H1 (cell line): ENCODE measurements around the gene QSOX1. TPM values are rescaled to one million over a fixed set of nuclear protein-coding genes. Genes with fewer than 3 reads are reported as not detected.
A peak's percentile ranks its signal among the peaks of the same experiment; 100 is the strongest.

Source experiments
- CTCF ChIA-PET: fragments of 300-600 bp; sonication (Branson Sonifier 250); formaldehyde crosslinking; loops from one replicate; lab custom pipeline; 2021; ENCODE audit not compliant: partially characterized antibody; lab: Charles Lee
- POLR2A ChIA-PET: fragments of 300-600 bp; sonication (Branson Sonifier 250); formaldehyde crosslinking; loops from one replicate; lab custom pipeline; 2021; ENCODE audit warnings: inconsistent platforms; ENCODE audit not compliant: partially characterized antibody; lab: Charles Lee
- DNase-seq, 2 experiments: peaks; one replicate each; pipeline versions ENCODE4 v3.0.0 to v3.0.0-alpha.2; 2010 to 2022; ENCODE audit warnings: low spot score in 2 of 2, low read depth in 1 of 2, mixed read lengths in 1 of 2
- FAIRE-seq: peaks from 2 replicates; lab custom pipeline; 2011; peaks lifted over from hg19 to GRCh38; lab: Jason Lieb, UNC
- H2AFZ ChIP-seq: 2 replicates; pipeline ENCODE4 v1.8.1; 2012; ENCODE audit warnings: low read length, inconsistent platforms
- H2AK5ac ChIP-seq: 2 replicates; pipeline ENCODE4 v1.6.1; 2013; ENCODE audit warnings: low read depth, low read length
- H2BK120ac ChIP-seq: replicated peaks from 2 replicates; pipeline ENCODE3; 2013; ENCODE audit warnings: low read depth, low read length, inconsistent platforms
- H2BK12ac ChIP-seq: 2 replicates; pipeline ENCODE4 v1.6.1; 2013; ENCODE audit warnings: low read depth, low read length
- H2BK15ac ChIP-seq: 2 replicates; pipeline ENCODE4 v1.6.1; 2013; ENCODE audit warnings: low read length
- H2BK20ac ChIP-seq: 2 replicates; pipeline ENCODE4 v1.6.1; 2013; ENCODE audit warnings: low read length
- H2BK5ac ChIP-seq: 2 replicates; pipeline ENCODE4 v1.6.1; 2013; ENCODE audit warnings: low read depth, low read length
- H3K14ac ChIP-seq: 2 replicates; pipeline ENCODE4 v1.6.1; 2013; ENCODE audit warnings: inconsistent platforms; ENCODE audit not compliant: insufficient read length
- H3K18ac ChIP-seq: 2 replicates; pipeline ENCODE4 v1.6.1; 2013; ENCODE audit warnings: low read length; ENCODE audit errors: extremely low read depth
- H3K23ac ChIP-seq: 2 replicates; pipeline ENCODE4 v1.6.1; 2013; ENCODE audit warnings: inconsistent platforms; ENCODE audit not compliant: insufficient read length
- H3K23me2 ChIP-seq: 2 replicates; pipeline ENCODE4 v1.6.1; 2013; ENCODE audit warnings: low read depth, low read length
- H3K27ac ChIP-seq: 2 replicates; pipeline ENCODE4 v1.6.1; 2011; ENCODE audit warnings: low read depth, low read length, inconsistent platforms
- H3K27me3 ChIP-seq, 4 experiments: replicated peaks in 1 of 4; 1 replicate in 1 of 4; 2 replicates in 3 of 4; pipeline versions ENCODE4 v1.6.1 to v1.8.1; 2011 to 2013; ENCODE audit warnings: low read length in 3 of 4, mild to moderate bottlenecking in 3 of 4, inconsistent platforms in 2 of 4, mixed read lengths in 2 of 4, moderate library complexity in 1 of 4; ENCODE audit not compliant: control insufficient read depth in 3 of 4, insufficient read depth in 3 of 4; ENCODE audit errors: extremely low read depth in 1 of 4
- H3K36me3 ChIP-seq, 4 experiments: 2 replicates each; pipeline versions ENCODE4 v1.6.1 to v1.8.1; 2011 to 2013; ENCODE audit warnings: mild to moderate bottlenecking in 4 of 4, low read length in 3 of 4, moderate library complexity in 2 of 4, control low read depth in 1 of 4, inconsistent platforms in 1 of 4; ENCODE audit not compliant: insufficient read depth in 4 of 4, control insufficient read depth in 2 of 4
- H3K4ac ChIP-seq: replicated peaks from 2 replicates; pipeline ENCODE3; 2013; ENCODE audit warnings: low read length, low read depth, mixed read lengths, inconsistent platforms; ENCODE audit not compliant: insufficient read length
- H3K4me1 ChIP-seq, 4 experiments: replicated peaks in 1 of 4; 1 replicate in 1 of 4; 2 replicates in 3 of 4; pipeline versions ENCODE4 v1.6.1 to v1.8.1; 2011 to 2013; ENCODE audit warnings: low read length in 3 of 4, inconsistent platforms in 2 of 4, mixed read lengths in 1 of 4; ENCODE audit not compliant: insufficient read depth in 4 of 4, control insufficient read depth in 3 of 4
- H3K4me2 ChIP-seq, 2 experiments: 2 replicates each; pipeline versions ENCODE4 v1.6.1 to v1.8.1; 2011 to 2013; ENCODE audit warnings: low read depth in 2 of 2, low read length in 2 of 2, control low read depth in 1 of 2, inconsistent platforms in 1 of 2, mild to moderate bottlenecking in 1 of 2; ENCODE audit not compliant: insufficient read depth in 1 of 2
- H3K4me3 ChIP-seq, 4 experiments: fragments of 200-600, 300-600 bp in 1 of 4; sonication (generic), shearing (Covaris generic), sonication (Bioruptor Twin) in 1 of 4; 2 replicates each; pipeline versions ENCODE4 v1.5.1 to v1.8.1; 2011 to 2016; ENCODE audit warnings: low read length in 4 of 4, low read depth in 3 of 4, control low read depth in 2 of 4, inconsistent platforms in 2 of 4, mild to moderate bottlenecking in 2 of 4, mixed read lengths in 1 of 4, moderate library complexity in 1 of 4; ENCODE audit not compliant: insufficient read depth in 2 of 4; ENCODE audit errors: extremely low read depth in 1 of 4
- H3K56ac ChIP-seq: replicated peaks from 2 replicates; pipeline ENCODE3; 2013; ENCODE audit warnings: low read depth, mild to moderate bottlenecking, mixed read lengths, low read length, inconsistent platforms; ENCODE audit not compliant: insufficient read length
- H3K79me1 ChIP-seq: 2 replicates; pipeline ENCODE4 v1.6.1; 2013; ENCODE audit warnings: low read depth, low read length, control low read depth
- H3K79me2 ChIP-seq, 2 experiments: 2 replicates each; pipeline versions ENCODE4 v1.6.1 to v1.8.1; 2012 to 2013; ENCODE audit warnings: low read length in 2 of 2, mild to moderate bottlenecking in 2 of 2, inconsistent platforms in 1 of 2; ENCODE audit not compliant: insufficient read depth in 2 of 2, control insufficient read depth in 1 of 2
- H3K9ac ChIP-seq, 4 experiments: replicated peaks in 1 of 4; 1 replicate in 1 of 4; 2 replicates in 3 of 4; pipeline versions ENCODE4 v1.6.1 to v1.8.1; 2011 to 2013; ENCODE audit warnings: low read depth in 3 of 4, low read length in 3 of 4, control low read depth in 2 of 4, mild to moderate bottlenecking in 2 of 4, moderate library complexity in 2 of 4, inconsistent platforms in 1 of 4; ENCODE audit errors: extremely low read depth in 1 of 4
- H3K9me3 ChIP-seq, 2 experiments: 2 replicates each; pipeline versions ENCODE4 v1.6.1 to v1.8.1; 2012 to 2013; ENCODE audit warnings: mild to moderate bottlenecking in 2 of 2, moderate library complexity in 2 of 2, control low read depth in 1 of 2, inconsistent platforms in 1 of 2, low read depth in 1 of 2, low read length in 1 of 2, mixed read lengths in 1 of 2; ENCODE audit not compliant: insufficient read depth in 2 of 2
- H4K20me1 ChIP-seq, 2 experiments: replicated peaks in 1 of 2; 2 replicates each; pipeline versions ENCODE3 to v1.8.1; 2011 to 2013; ENCODE audit warnings: inconsistent platforms in 2 of 2, low read length in 2 of 2, mild to moderate bottlenecking in 1 of 2; ENCODE audit not compliant: insufficient read depth in 2 of 2, control insufficient read depth in 1 of 2
- H4K5ac ChIP-seq: 2 replicates; pipeline ENCODE4 v1.6.1; 2013; ENCODE audit warnings: low read length, low read depth, mixed read lengths, inconsistent platforms; ENCODE audit not compliant: insufficient read length
- H4K8ac ChIP-seq: 2 replicates; pipeline ENCODE4 v1.8.0; 2013; ENCODE audit warnings: mild to moderate bottlenecking, moderate library complexity, low read length, inconsistent platforms; ENCODE audit not compliant: insufficient read depth; ENCODE audit errors: extremely low read depth
- H4K91ac ChIP-seq: replicated peaks from 2 replicates; pipeline ENCODE3; 2013; ENCODE audit warnings: low read length, mixed read lengths, inconsistent platforms; ENCODE audit not compliant: insufficient read length
- KDM4A ChIP-seq: IDR thresholded peaks from one replicate; pipeline ENCODE4 v1.7.1; 2012; ENCODE audit warnings: low read depth, mild to moderate bottlenecking, moderate library complexity, low read length, inconsistent platforms; ENCODE audit not compliant: severe bottlenecking
- NRF1 ChIP-seq: IDR thresholded peaks from 2 replicates; pipeline ENCODE4 v1.6.1; 2011; ENCODE audit warnings: mild to moderate bottlenecking, low read depth, low read length, improper control_type of control experiment
- POU5F1 ChIP-seq: IDR thresholded peaks from 2 replicates; pipeline ENCODE4 v1.6.1; 2011; ENCODE audit warnings: low read depth, mild to moderate bottlenecking, low read length, moderate library complexity
- SIN3A ChIP-seq, 2 experiments: IDR thresholded peaks in 1 of 2; conservative IDR thresholded peaks in 1 of 2; 2 replicates each; pipeline ENCODE4 v1.6.1; 2011 to 2012; ENCODE audit warnings: low read length in 2 of 2, improper control_type of control experiment in 1 of 2, low read depth in 1 of 2, mild to moderate bottlenecking in 1 of 2
- YY1 ChIP-seq: IDR thresholded peaks from 2 replicates; pipeline ENCODE4 v1.6.1; 2011; ENCODE audit warnings: low read depth, mild to moderate bottlenecking, low read length
- WGBS, 2 experiments: shearing (Covaris generic) in 1 of 2; methylation state at CpG; one replicate each; pipeline versions ENCODE4 v1.1.6 to v1.1.7; 2013 to 2015; ENCODE audit warnings: low lambda C conversion rate in 2 of 2, mixed read lengths in 2 of 2, inconsistent platforms in 1 of 2, low coverage in 1 of 2, missing lambda C conversion rate in 1 of 2; ENCODE audit not compliant: insufficient replicate concordance in 2 of 2, insufficient coverage in 1 of 2, insufficient read length in 1 of 2; ENCODE audit errors: extremely low coverage in 1 of 2, missing lambda C conversion rate in 1 of 2; 5-methylcytosine and 5-hydroxymethylcytosine counted together
- polyA plus RNA-seq, 7 experiments: library from polyadenylated mRNA; depleted of rRNA in 3 of 7; stranded (reverse) in 5 of 7; unstranded in 2 of 7; fragments of >200 nt in 5 of 7; fragments of 200-250 nt in 2 of 7; gene quantifications; 1 replicate in 5 of 7; 2 replicates in 1 of 7; 4 replicates in 1 of 7; pipeline versions ENCODE4 v1.2.1 to v1.2.3, GENCODE V29; 2011 to 2013; ENCODE audit warnings: missing spikeins in 2 of 7, mixed read lengths in 2 of 7
- total RNA-seq: library from RNA; stranded (reverse); fragmentation: NEBNext Ultra II Directional; extraction: Animal tissue kit (Norgen Biotek cat#: 25700); gene quantifications from 2 replicates; pipeline ENCODE4 v1.2.1, GENCODE V29; 2021

Gene QSOX1
- total and polyA plus RNA-seq, 2 of the 8 experiments (the other 6 are each of a cell fraction or from before 2014, with no cell fraction given): 97.7 to 123 TPM

GRCh38 chr1:180239145-180240096 is 84.8 kb downstream of the QSOX1 start:
- no peaks in the 10 kb centered on the region for H4K20me1 ChIP-seq
- peak overlapping the region; percentile 75; the same call in 1 of the 2 replicates for H4K8ac ChIP-seq
- H3K27ac ChIP-seq: peak overlapping the region; percentile 65; the same call in 1 of the 2 replicates
- POLR2A ChIA-PET: interaction anchor here (0.7 to 3.3 kb wide), 10 partner anchors 9 to 262 kb away, joined by 3 to 26 read pairs (median 4); partner anchors contain the start of genes ACBD6 and LHX4
- no peak overlapping the region for H4K91ac ChIP-seq
- H3K36me3 ChIP-seq: no peaks in the 10 kb centered on the region; a peak in 1 of 8 replicates
- no peaks in the 10 kb centered on the region for H3K79me1 ChIP-seq
- H2AK5ac ChIP-seq: no peak overlapping the region
- CTCF ChIA-PET: interaction anchor here (0.7 to 4.6 kb wide), 13 partner anchors 8 to 285 kb away, joined by 3 to 20 read pairs (median 3); partner anchors contain the start of gene LHX4
- no peak overlapping the region for H3K14ac ChIP-seq
- H2BK20ac ChIP-seq: peak overlapping the region; percentile 11; the same call in 1 of the 2 replicates
- no peaks in the 10 kb centered on the region; a peak in 1 of 4 replicates for H3K79me2 ChIP-seq
- WGBS, 2 experiments: 3% methylated on average over 10 of the region's 10 CpGs; no CpG with 5 or more reads in 1 of the 2 experiments
- H2BK15ac ChIP-seq: no peak overlapping the region
- H3K23me2 ChIP-seq: peaks cover 14% of the 10 kb centered on the region; the same call in 1 of the 2 replicates
- H3K9ac ChIP-seq: no peak overlapping the region
- peak overlapping the region; percentile 56 for H2BK12ac ChIP-seq
- no peak overlapping the region for H3K4ac ChIP-seq
- peak overlapping the region in 1 of 4 experiments; percentile 66; a peak in 3 of 8 replicates for H3K4me3 ChIP-seq
- no peak overlapping the region for H2AFZ ChIP-seq
- 0 out of 2 replicates have a peak overlapping the region, but pooled peaks have one; percentile 64 for H3K18ac ChIP-seq
- H2BK120ac ChIP-seq: peak overlapping the region; percentile 25
- H4K5ac ChIP-seq: no peak overlapping the region
- peak overlapping the region; percentile 68; the same call in 1 of the 2 replicates for H2BK5ac ChIP-seq
- peaks cover 14 to 36% (median 32%) of the 10 kb centered on the region in 4 experiments for H3K27me3 ChIP-seq
- no peak overlapping the region for H3K56ac ChIP-seq
- no peak for DNase-seq
- H3K4me2 ChIP-seq: peak overlapping the region; percentile 91 to 98
- no peaks in the 10 kb centered on the region for H3K9me3 ChIP-seq
- H3K4me1 ChIP-seq: peaks cover 23 to 46% (median 28%) of the 10 kb centered on the region in 4 experiments; a peak in 6 of 7 replicates
- H3K23ac ChIP-seq: no peak overlapping the region
- FAIRE-seq: peak; percentile 86
- TF ChIP-seq NRF1 (no peak), YY1 (no peak), KDM4A (peak; percentile 40), SIN3A (conservative IDR thresholded peaks at IDR 0.05 in 1 of 2, IDR thresholded peaks at IDR 0.05 in 1 of 2; ENCODE audit: low read depth in 1 of 2, low read length in 2 of 2) (no peak), POU5F1 (no peak)
